Naive thymus-derived CD4-positive, alpha-beta T cell (primary cell): ENCODE measurements around the gene CTNNB1. TPM values are rescaled to one million over a fixed set of nuclear protein-coding genes. Genes with fewer than 3 reads are reported as not detected.

ENCODE experiments used
- ATAC-seq: fragments of 150-1000 bp; cut with Tn5 transposase; 2 replicates; pipeline ENCODE4 v1.10.0; 2021; ENCODE audit warnings: mild to moderate bottlenecking, moderate library complexity
- CTCF ChIA-PET: fragments of 350-600 bp; sonication (Branson Sonifier 250); formaldehyde crosslinking; loops from one replicate; lab custom pipeline; 2021; ENCODE audit warnings: antibody characterized with exemption; lab: Charles Lee
- POLR2A ChIA-PET: fragments of 350-600 bp; sonication (Branson Sonifier 250); formaldehyde crosslinking; loops from one replicate; lab custom pipeline; 2021; ENCODE audit warnings: antibody characterized with exemption, inconsistent platforms; lab: Charles Lee
- DNase-seq, 9 donors: peaks; one replicate each; pipeline versions ENCODE4 v3.0.0 to v3.0.0-alpha.2; 2020 to 2022; ENCODE audit warnings: mixed read lengths in 1 of 9
- H3K27ac ChIP-seq: one replicate; pipeline ENCODE4 v1.7.0; 2013; ENCODE audit warnings: mild to moderate bottlenecking, low read depth, low read length, moderate library complexity
- H3K27me3 ChIP-seq, 2 donors: one replicate each; pipeline ENCODE4 v1.7.0; 2013; ENCODE audit warnings: low read length in 2 of 2, mild to moderate bottlenecking in 2 of 2, moderate library complexity in 2 of 2; ENCODE audit not compliant: control insufficient read depth in 2 of 2, insufficient read depth in 2 of 2
- H3K36me3 ChIP-seq, 3 experiments: 1 replicate in 2 of 3; 2 replicates in 1 of 3; pipeline ENCODE4 v1.7.0; 2013; ENCODE audit warnings: low read length in 3 of 3, mild to moderate bottlenecking in 3 of 3, moderate library complexity in 1 of 3; ENCODE audit not compliant: insufficient read depth in 3 of 3, control insufficient read depth in 2 of 3
- H3K4me1 ChIP-seq, 2 donors: one replicate each; pipeline ENCODE4 v1.7.0; 2013; ENCODE audit warnings: low read length in 2 of 2, mild to moderate bottlenecking in 2 of 2, moderate library complexity in 1 of 2; ENCODE audit not compliant: control insufficient read depth in 2 of 2, insufficient read depth in 2 of 2
- H3K4me3 ChIP-seq: 2 replicates; pipeline ENCODE4 v1.7.0; 2013; ENCODE audit warnings: mild to moderate bottlenecking, low read length
- H3K9me3 ChIP-seq, 3 experiments: 1 replicate in 2 of 3; 2 replicates in 1 of 3; pipeline ENCODE4 v1.7.0; 2013; ENCODE audit warnings: low read length in 3 of 3; ENCODE audit not compliant: control insufficient read depth in 2 of 3
- H3K27ac Mint-ChIP-seq, 9 donors: one replicate each; pipeline ENCODE4 v1.8.0; 2020 to 2022; ENCODE audit warnings: mixed read lengths in 9 of 9, mild to moderate bottlenecking in 8 of 9, moderate library complexity in 5 of 9, inconsistent platforms in 2 of 9
- H3K27me3 Mint-ChIP-seq, 5 donors: one replicate each; pipeline ENCODE4 v1.8.0; 2021 to 2022; ENCODE audit warnings: mixed read lengths in 5 of 5, mild to moderate bottlenecking in 1 of 5
- H3K36me3 Mint-ChIP-seq, 5 donors: one replicate each; pipeline ENCODE4 v1.8.0; 2020 to 2022; ENCODE audit warnings: mixed read lengths in 5 of 5, mild to moderate bottlenecking in 3 of 5, inconsistent platforms in 1 of 5
- H3K4me1 Mint-ChIP-seq, 7 donors: one replicate each; pipeline ENCODE4 v1.8.0; 2020 to 2022; ENCODE audit warnings: mixed read lengths in 7 of 7, mild to moderate bottlenecking in 3 of 7, inconsistent platforms in 1 of 7
- H3K4me3 Mint-ChIP-seq, 10 donors: one replicate each; pipeline ENCODE4 v1.8.0; 2020 to 2022; ENCODE audit warnings: mild to moderate bottlenecking in 10 of 10, mixed read lengths in 10 of 10, moderate library complexity in 6 of 10, inconsistent platforms in 2 of 10
- H3K9me3 Mint-ChIP-seq, 11 donors: one replicate each; pipeline ENCODE4 v1.8.0; 2020 to 2022; ENCODE audit warnings: mixed read lengths in 11 of 11, mild to moderate bottlenecking in 4 of 11, inconsistent platforms in 1 of 11, moderate library complexity in 1 of 11
- intact Hi-C, 2 donors: fragments of 100-400 bp; cut with micrococcal nuclease; formaldehyde crosslinking; loops; one replicate each; pipeline ENCODE4 v1.15.1; 2023
- polyA plus RNA-seq, 2 donors: library from polyadenylated mRNA; unstranded; fragments of 300-500 nt; fragmentation: Illumina TruSeq; gene quantifications; one replicate each; pipeline ENCODE4 v1.2.3, GENCODE V29; 2021
- total RNA-seq, 6 experiments: library from RNA in 5 of 6; stranded (reverse) in 5 of 6; gene quantifications; 1 replicate in 5 of 6; 2 replicates in 1 of 6; pipeline ENCODE4 v1.2.3 and lab custom pipeline; 2021 to 2026

Gene CTNNB1
- 100 to 1,000 TPM; 118 to 227 (median 177) TPM for total RNA-seq
- 10 to 100 TPM; 40.5 to 89.5 TPM for polyA plus RNA-seq
- 313 reads per million, percentile 96 among the genes with 10 or more reads in this experiment for total RNA-seq (lab: John Stamatoyannopoulos, UW)

GRCh38 chr3:41198950-41199865, at the start of gene CTNNB1:
CTNNB1 (plus strand) TSS chr3:41199505; CDS start chr3:41224069, 24,564 bp downstream.
- Mint-ChIP-seq H3K9me3 (peaks cover 0 to 3% (median 0%) of the 10 kb centered on the region in 11 donors), H3K4me1 (peaks cover 31 to 43% (median 38%) of the 10 kb centered on the region in 7 donors), H3K27me3 (peaks cover 0 to 29% (median 0%) of the 10 kb centered on the region in 5 donors), H3K27ac (peak within 1 kb of the TSS; percentile 92 to 98 (median 96)), H3K36me3 (peaks cover 0 to 2% (median 0%) of the 10 kb centered on the region in 5 donors), H3K4me3 (peak within 1 kb of the TSS; percentile 90 to 100 (median 95))
- Histone ChIP-seq H3K4me1 (peaks cover 26 to 39% of the 10 kb centered on the region in 2 donors), H3K36me3 (peaks cover 0 to 3% (median 0%) of the 10 kb centered on the region in 3 experiments), H3K27me3 (peaks cover 0 to 3% of the 10 kb centered on the region in 2 donors), H3K27ac (peak within 1 kb of the TSS; percentile 97), H3K9me3 (no peaks in the 10 kb centered on the region), H3K4me3 (peak within 1 kb of the TSS; percentile 79)
- POLR2A ChIA-PET: interaction anchor here (0.6 to 2.3 kb wide), 34 partner anchors 9 to 1597 kb away, joined by 3 to 42 read pairs (median 3); partner anchors contain the start of genes EIF1B, RPL14 and ULK4
- ATAC-seq: peak; percentile 93
- CTCF ChIA-PET: no interaction called here
- intact Hi-C loops: loop anchor here (1.0 to 5.0 kb wide), 9 partner anchors 8 to 1792 kb away; partner anchors contain the start of genes EIF1B (in 2 of the 2), RPL14 (in 2 of the 2), RPSA (in 2 of the 2) and ULK4 (in 2 of the 2)
- DNase-seq: peak; percentile 88 to 94 (median 92)

- no peaks in the 10 kb centered on the region for H3K27me3 ChIP-seq
- ATAC-seq (no peak), DNase-seq (no peak)
- Mint-ChIP-seq H3K4me3 (no peak overlapping the region), H3K27ac (no peak overlapping the region), H3K36me3 (no peaks in the 10 kb centered on the region), H3K4me1 (peaks cover 6 to 21% (median 15%) of the 10 kb centered on the region in 7 donors), H3K27me3 (peaks cover 0 to 7% (median 2%) of the 10 kb centered on the region in 5 donors), H3K9me3 (no peaks in the 10 kb centered on the region)
- CTCF ChIA-PET: no interaction called here
- H3K4me1 ChIP-seq: peaks cover 0 to 7% of the 10 kb centered on the region in 2 donors
- no peak overlapping the region for H3K27ac ChIP-seq
- POLR2A ChIA-PET: no interaction called here
- H3K9me3 ChIP-seq: no peaks in the 10 kb centered on the region
- no peaks in the 10 kb centered on the region for H3K36me3 ChIP-seq
- no peak overlapping the region for H3K4me3 ChIP-seq
- intact Hi-C loops: no loop called here
These were observed 43.5 kb upstream of the CTNNB1 start for GRCh38 chr3:41155834-41156233.

GRCh38 chr3:41158947-41159346, 40.4 kb upstream of the CTNNB1 start:
- H3K36me3 ChIP-seq: no peaks in the 10 kb centered on the region
- H3K4me3 ChIP-seq: no peak overlapping the region
- H3K27ac Mint-ChIP-seq: peak overlapping the region in 2 of 9 donors; percentile 15 to 68
- ATAC-seq: no peak
- CTCF ChIA-PET: no interaction called here
- H3K27me3 Mint-ChIP-seq: peaks cover 0 to 7% (median 2%) of the 10 kb centered on the region in 5 donors
- intact Hi-C loops: no loop called here
- no peaks in the 10 kb centered on the region for H3K9me3 Mint-ChIP-seq
- peaks cover 6 to 21% (median 15%) of the 10 kb centered on the region in 7 donors for H3K4me1 Mint-ChIP-seq
- no peaks in the 10 kb centered on the region for H3K27me3 ChIP-seq
- no peaks in the 10 kb centered on the region for H3K9me3 ChIP-seq
- POLR2A ChIA-PET: no interaction called here
- H3K4me3 Mint-ChIP-seq: no peak overlapping the region
- no peaks in the 10 kb centered on the region for H3K36me3 Mint-ChIP-seq
- H3K27ac ChIP-seq: no peak overlapping the region
- DNase-seq: peak in 1 of 9 donors; percentile 25
- H3K4me1 ChIP-seq: peaks cover 0 to 7% of the 10 kb centered on the region in 2 donors

GRCh38 chr3:41159588-41160189, 39.6 kb upstream of the CTNNB1 start:
- H3K4me1 ChIP-seq: peaks cover 0 to 7% of the 10 kb centered on the region in 2 donors
- intact Hi-C loops: no loop called here
- H3K4me3 ChIP-seq: no peak overlapping the region
- H3K27ac Mint-ChIP-seq: no peak overlapping the region
- no peak overlapping the region for H3K4me3 Mint-ChIP-seq
- no peaks in the 10 kb centered on the region for H3K9me3 ChIP-seq
- ATAC-seq: no peak
- CTCF ChIA-PET: no interaction called here
- H3K27ac ChIP-seq: no peak overlapping the region
- H3K27me3 Mint-ChIP-seq: peaks cover 0 to 7% (median 2%) of the 10 kb centered on the region in 5 donors
- peaks cover 6 to 21% (median 15%) of the 10 kb centered on the region in 7 donors for H3K4me1 Mint-ChIP-seq
- POLR2A ChIA-PET: no interaction called here
- no peaks in the 10 kb centered on the region for H3K36me3 Mint-ChIP-seq
- no peaks in the 10 kb centered on the region for H3K27me3 ChIP-seq
- no peaks in the 10 kb centered on the region for H3K36me3 ChIP-seq
- H3K9me3 Mint-ChIP-seq: no peaks in the 10 kb centered on the region
- DNase-seq: no peak

- Histone ChIP-seq H3K4me1 (peaks cover 0 to 7% of the 10 kb centered on the region in 2 donors), H3K27ac (no peak overlapping the region), H3K36me3 (no peaks in the 10 kb centered on the region), H3K9me3 (no peaks in the 10 kb centered on the region), H3K4me3 (no peak overlapping the region), H3K27me3 (no peaks in the 10 kb centered on the region)
- H3K27me3 Mint-ChIP-seq: peaks cover 0 to 8% (median 4%) of the 10 kb centered on the region in 5 donors
- H3K4me3 Mint-ChIP-seq: no peak overlapping the region
- no peak for ATAC-seq
- no peak overlapping the region for H3K27ac Mint-ChIP-seq
- intact Hi-C loops: no loop called here
- peaks cover 8 to 25% (median 21%) of the 10 kb centered on the region in 7 donors for H3K4me1 Mint-ChIP-seq
- DNase-seq: no peak
- H3K36me3 Mint-ChIP-seq: no peaks in the 10 kb centered on the region
- ChIA-PET CTCF (no interaction called here), POLR2A (no interaction called here)
- no peaks in the 10 kb centered on the region for H3K9me3 Mint-ChIP-seq
These were observed 36.8 kb upstream of the CTNNB1 start for GRCh38 chr3:41162541-41162940.

GRCh38 chr3:41163006-41163405, 36.3 kb upstream of the CTNNB1 start:
- no peak overlapping the region for H3K27ac Mint-ChIP-seq
- H3K4me1 Mint-ChIP-seq: peaks cover 12 to 28% (median 25%) of the 10 kb centered on the region in 7 donors

More at GRCh38 chr3:41163006-41163405, 36.3 kb upstream of the CTNNB1 start:
- no peak for ATAC-seq
- Histone ChIP-seq H3K9me3 (no peaks in the 10 kb centered on the region), H3K36me3 (no peaks in the 10 kb centered on the region), H3K27ac (no peak overlapping the region), H3K27me3 (no peaks in the 10 kb centered on the region), H3K4me3 (no peak overlapping the region), H3K4me1 (peaks cover 0 to 7% of the 10 kb centered on the region in 2 donors)
- no peak for DNase-seq
- ChIA-PET CTCF (no interaction called here), POLR2A (no interaction called here)
- peaks cover 0 to 11% (median 5%) of the 10 kb centered on the region in 5 donors for H3K27me3 Mint-ChIP-seq
- H3K36me3 Mint-ChIP-seq: no peaks in the 10 kb centered on the region
- no peaks in the 10 kb centered on the region for H3K9me3 Mint-ChIP-seq
- intact Hi-C loops: no loop called here
- H3K4me3 Mint-ChIP-seq: no peak overlapping the region
